Stimulated activated CD4-positive, alpha-beta T cell treated with anti-CD3 and anti-CD28 coated beads, Interleukin-12 subunit alpha, Interleukin-12 subunit beta, amount 100 ng/mL, for 24 hours (primary cell): ENCODE results near the gene ZNF595.
A peak's percentile ranks its signal among the peaks of the same experiment; 100 is the strongest.
"Not testable (repeated sequence)": the region's sequence is repeated elsewhere in the genome, so short reads cannot be mapped to it uniquely, and the experiment has no call there.

ENCODE experiments used
- DNase-seq, 2 experiments: peaks; one replicate each; pipeline ENCODE4 v3.0.0-alpha.2; 2020; ENCODE audit warnings: low read depth in 2 of 2

ZNF595 gene

DNA sequence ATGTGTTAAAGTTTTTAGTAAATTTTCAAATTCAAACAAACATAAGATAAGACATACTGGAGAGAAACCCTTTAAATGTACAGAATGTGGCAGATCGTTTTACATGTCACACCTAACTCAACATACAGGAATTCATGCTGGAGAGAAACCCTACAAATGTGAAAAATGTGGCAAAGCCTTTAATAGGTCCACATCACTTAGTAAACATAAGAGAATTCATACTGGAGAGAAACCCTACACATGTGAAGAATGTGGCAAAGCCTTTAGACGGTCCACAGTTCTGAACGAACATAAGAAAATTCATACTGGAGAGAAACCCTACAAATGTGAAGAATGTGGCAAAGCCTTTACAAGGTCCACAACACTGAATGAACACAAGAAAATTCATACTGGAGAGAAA, 32.8 kb downstream of the ZNF595 start:
- DNase-seq: no peak

DNA sequence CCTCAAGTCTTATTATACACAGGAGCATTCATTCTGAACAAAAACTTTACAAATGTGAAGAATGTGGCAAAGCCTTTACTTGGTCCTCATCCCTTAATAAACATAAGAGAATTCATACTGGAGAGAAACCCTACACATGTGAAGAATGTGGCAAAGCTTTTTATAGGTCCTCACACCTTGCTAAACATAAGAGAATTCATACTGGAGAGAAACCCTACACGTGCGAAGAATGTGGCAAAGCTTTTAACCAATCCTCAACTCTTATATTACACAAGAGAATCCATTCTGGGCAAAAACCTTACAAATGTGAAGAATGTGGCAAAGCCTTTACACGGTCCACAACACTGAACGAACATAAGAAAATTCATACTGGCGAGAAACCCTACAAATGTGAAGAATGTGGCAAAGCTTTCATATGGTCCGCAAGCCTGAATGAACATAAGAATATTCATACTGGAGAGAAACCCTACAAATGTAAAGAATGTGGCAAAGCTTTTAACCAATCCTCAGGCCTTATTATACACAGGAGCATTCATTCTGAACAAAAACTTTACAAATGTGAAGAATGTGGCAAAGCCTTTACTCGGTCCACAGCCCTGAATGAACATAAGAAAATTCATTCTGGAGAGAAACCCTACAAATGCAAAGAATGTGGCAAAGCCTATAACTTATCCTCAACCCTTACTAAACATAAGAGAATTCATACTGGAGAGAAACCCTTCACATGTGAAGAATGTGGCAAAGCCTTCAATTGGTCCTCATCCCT, 33.6 kb downstream of the ZNF595 start:
- DNase-seq: not testable (repeated sequence)

DNA sequence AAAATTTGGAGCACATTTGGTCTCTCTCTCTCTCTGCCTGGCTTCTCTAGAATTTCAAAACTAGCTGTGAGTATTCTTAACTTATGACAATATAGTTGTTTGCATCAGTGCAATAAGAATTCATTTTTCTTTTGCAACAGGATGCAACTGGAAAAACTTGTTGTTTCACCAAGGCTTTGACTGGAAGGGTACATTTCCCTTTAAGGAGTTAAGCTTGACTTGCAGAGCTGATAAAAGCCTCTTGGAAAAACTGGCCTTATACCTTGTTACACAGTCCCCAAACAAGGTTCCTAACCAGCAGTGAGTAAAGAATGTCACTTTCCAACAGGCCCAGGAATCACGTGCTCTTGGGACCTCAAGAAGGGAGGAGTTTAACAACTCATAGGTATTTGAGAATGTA, 45.3 kb downstream of the ZNF595 start:
- DNase-seq: no peak

DNA sequence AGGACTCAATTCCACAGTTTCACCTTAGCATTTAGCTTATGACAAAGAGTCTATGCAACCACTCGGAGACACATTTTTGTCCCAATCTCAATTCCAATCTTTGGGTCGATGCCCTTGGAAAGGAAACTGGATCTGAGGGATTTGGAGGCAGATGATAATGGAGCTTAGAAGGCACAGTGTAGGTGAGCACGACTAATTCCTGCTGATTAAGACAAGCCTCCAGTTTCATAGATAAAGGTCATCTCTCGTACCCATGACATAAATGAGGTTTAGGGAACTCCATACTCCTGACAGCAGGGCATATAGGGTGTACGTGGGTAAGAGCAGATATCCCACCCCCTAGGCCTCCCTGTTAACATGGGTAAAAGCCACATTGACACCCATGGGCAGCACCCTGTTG, 46.7 kb downstream of the ZNF595 start:
- no peak for DNase-seq

DNA sequence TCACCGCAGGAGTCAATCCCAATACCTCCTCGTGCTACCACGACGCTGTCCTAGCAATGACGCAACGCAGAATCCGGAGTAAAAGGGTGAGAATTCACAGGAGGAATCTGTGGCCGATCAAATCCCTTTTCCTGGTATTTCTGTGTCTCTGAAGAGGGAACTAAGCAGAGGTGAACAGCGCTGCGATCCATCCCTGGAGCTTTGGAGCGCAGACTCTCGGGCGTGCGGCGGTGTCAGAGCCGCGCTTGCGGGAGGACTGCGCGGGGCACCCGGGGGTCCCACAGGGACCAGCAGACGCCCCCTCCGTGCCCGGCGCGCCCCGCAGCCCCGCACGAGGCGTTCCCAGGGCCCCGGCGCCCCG, 53.9 kb downstream of the ZNF595 start:
- DNase-seq: no peak

DNA sequence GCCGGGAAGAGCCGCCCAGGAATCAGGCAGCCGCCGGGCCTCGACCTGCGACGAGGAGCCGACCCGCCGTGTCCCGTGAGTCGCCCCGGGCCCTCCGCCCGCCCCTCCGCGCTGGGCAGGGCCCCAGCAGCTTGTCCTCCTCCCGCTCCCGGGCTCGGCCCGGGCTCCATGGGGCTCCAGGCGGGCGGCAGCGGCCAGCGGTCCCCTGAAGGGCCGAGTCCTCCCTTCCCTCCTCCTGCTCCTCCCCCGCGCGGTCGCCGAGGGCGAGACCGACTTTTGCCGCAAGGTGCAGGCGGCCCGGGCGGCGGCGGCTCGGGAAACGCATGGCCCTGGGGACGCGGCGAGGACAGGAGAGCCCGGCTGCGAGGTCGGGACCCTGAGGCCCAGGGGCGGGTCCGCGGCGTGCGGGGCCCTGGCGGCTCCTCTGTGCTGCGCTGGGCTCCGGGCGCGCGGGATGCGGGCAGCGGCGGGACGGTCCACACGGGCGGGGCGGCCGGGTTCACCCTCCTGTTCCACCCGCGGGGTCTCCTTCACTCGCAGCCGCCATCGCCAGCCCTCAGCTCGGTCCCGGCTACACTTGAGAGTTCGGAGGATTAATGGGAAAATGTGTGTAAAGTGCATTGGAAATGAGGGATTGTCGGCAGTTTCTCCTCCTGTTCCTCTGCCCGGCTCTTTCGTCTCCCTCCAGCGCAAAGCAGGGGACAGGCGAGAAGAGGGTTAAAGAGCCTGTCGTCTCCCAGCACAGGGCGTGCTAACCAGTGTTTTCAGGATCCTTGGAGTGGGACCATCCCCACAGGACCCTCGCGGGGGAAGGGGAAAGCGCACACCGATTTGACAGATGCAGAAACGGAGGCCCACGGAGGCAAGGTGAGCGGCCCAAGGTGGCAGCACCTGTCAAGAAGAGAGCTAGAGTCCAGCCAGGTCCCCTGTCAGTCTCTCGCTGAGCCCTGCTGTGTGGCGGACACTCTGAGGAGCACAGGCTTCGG, 54.6 kb downstream of the ZNF595 start:
- DNase-seq: no peak

DNA sequence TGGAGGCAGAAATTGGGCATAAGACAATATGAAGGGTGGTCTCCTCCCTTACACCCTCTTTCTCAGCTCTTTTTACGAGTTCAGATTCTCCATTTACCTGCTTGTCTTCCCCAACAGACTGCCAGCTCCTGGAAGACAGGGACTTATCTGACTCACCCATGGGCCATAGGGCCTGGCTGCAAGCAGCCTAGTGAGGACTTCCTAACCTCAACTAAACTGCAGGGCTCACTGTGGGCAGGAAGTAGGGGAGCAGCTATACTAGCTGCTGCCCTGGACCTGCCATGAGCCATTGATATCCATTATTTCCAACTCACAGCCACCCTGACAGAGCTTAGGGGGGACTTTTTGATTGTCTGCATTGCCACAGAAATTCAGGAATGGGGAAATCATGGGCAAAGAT, 59.6 kb downstream of the ZNF595 start:
- no peak for DNase-seq

DNA sequence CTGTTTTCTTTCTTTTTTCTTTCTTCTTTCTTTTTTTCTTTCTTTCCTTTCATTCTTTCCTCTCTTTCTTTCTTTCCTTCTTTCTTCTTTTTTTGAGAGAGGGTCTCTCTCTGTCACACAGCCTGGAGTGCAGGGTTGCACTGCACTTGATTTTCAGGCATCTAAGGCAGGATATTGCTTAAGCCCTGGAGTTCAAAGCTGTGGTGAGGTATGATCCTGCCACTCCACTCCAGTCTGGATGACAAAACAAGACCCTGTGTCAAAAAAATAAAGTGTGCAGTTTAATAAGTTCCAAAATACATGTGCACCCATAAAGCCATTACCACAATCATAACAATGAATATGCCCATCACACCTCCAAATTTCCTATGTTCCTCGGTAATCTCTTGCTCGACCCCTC, 60.6 kb downstream of the ZNF595 start:
- DNase-seq: no peak

DNA sequence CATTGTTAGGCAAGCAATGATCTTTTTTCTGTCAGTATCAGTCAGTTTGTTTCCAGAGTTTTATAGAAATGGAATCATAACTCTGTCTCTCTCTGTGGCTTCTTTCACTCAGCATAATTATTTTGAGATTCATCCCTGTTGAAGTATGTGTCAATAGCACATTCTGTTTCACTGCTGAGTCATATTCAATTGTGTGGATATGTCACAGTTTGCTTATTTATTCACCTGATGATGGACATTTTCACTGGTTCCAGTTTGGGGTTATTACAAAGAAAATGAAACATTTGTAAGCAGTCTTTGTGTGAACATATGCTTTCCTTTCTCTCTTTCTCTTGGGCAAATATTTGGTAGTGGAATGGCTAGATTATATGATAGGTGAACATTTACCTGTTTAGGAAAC, 61.0 kb downstream of the ZNF595 start:
- no peak for DNase-seq

DNA sequence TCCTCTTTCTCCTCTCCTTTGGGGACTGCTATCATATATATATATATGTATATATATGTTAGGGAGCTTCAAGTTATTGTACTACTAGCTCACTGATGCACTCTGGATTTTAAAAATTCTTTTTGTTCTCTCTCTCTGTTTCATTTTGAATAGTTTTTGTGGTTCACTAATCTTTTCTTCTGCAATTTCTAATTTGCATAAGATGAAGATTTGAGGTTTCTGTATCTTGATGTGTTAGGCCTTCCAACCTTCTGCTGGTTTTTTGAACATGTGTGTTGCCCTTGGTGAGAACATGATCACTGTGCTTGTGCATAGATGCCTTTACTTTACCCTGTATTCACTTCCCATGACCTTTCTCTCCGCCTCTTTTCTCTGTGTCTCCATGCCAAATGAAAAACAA, 63.4 kb downstream of the ZNF595 start:
- no peak for DNase-seq

DNA sequence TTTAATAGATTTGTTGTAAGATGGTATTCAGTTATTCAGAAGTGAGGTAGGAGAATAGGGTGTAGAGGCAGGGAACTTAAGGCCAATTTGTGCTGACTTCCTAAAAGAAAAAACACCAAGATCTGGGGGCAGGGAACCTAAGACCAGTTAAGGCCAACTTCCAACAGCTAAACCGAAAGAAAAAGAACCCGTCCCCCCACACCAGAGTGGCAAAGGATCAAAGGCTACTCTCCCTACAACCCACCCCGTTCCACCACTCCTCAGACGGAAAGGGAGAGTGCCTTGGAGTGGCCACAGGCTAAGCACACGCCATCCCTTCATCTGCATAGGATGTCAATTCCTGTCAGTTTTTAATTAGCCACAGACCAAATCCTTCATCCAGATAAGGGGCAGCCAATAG, 67.5 kb downstream of the ZNF595 start:
- DNase-seq: no peak

DNA sequence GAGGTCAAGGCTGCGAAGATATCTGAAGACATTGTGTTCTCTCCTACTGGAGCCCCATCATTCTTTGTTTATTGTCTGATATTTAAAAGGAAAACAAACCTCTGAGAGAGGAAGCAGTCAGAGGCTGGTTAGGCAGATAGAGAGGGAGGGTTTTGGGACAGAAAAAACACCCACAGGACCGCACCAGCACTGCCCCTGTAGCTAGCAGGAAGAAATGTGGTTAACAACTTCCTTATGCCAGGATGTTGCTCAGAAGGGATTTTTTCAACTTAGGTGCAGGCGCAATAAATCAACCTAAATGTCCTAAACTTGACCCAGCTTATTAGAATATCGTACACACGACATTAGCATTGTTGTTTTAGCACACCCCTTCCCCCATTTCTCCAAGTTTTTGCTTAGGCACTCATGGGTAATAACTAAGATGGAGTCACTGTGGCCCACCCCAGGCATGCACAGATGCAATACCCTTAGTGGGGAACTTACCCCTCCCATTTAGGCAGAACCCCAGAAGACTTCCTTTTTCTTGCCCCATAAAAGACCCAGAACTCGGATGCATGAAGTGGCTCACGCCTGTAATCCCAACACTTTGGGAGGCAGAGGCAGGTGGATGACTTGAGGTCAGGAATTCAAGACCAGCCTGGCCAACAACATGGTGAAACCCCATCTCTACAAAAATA, 68.4 kb downstream of the ZNF595 start:
- no peak for DNase-seq

DNA sequence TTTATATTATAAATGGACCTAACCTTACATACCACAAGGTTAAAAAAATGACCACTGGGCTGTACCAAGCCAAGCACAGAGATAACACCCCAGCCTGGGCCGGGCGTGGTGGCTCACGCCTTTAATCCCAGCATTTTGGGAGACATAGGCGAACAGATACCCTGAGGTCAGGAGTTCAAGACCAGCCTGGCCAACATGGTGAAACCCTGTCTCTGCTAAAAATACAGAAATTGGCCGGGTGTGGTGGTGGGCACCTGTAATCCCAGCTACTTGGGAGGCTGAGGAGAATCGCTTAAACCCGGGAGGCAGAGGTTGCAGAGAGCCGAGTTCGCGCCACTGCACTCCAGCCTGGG, 70.8 kb downstream of the ZNF595 start:
- not testable (repeated sequence) for DNase-seq

DNA sequence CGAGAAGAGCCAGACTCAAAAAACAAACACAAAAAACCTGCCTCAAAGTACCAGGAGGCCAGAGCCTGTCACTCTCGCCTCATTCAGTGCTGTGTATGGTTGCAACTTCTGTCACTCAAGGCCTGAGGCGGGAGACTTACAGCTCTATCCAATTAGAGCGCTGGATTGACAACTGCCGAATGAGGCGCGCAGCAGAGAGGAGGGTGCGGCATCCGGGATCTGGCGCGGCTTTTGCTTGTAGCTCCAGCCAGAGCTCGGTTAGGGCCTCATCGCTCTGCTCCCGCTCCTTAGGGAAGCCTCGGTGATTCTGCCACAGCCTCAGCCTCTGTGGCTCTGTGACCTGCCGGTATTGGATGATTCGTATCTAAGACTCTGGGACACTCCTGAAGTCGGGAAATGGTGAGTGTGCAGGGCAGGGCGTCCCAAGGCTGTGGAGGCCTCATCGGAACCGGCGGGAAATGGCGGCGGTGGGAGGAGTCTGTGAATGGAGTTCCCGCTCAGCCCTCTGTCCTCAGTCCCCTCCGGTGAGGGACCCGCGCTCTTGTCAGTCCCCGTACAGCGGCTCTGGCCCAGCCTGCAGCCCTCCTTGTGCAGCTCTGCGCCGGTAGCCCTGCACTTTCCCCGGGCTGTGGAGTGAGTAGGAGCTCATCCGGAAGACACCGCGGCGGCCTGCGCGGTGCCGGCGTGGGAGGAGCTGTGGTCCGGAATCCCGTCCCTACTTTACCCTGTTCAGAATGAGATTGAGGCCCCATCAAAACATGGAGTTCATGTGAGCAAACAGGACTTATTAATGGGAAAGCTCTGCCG, 71.4 kb downstream of the ZNF595 start, which contains the start of gene ZNF718:
TSS of gene ZNF718 (plus strand) at position 227 of the 807 bp plus-strand sequence. CDS start at position 397, 170 bp downstream.
- peak; percentile 81 to 91 for DNase-seq

DNA sequence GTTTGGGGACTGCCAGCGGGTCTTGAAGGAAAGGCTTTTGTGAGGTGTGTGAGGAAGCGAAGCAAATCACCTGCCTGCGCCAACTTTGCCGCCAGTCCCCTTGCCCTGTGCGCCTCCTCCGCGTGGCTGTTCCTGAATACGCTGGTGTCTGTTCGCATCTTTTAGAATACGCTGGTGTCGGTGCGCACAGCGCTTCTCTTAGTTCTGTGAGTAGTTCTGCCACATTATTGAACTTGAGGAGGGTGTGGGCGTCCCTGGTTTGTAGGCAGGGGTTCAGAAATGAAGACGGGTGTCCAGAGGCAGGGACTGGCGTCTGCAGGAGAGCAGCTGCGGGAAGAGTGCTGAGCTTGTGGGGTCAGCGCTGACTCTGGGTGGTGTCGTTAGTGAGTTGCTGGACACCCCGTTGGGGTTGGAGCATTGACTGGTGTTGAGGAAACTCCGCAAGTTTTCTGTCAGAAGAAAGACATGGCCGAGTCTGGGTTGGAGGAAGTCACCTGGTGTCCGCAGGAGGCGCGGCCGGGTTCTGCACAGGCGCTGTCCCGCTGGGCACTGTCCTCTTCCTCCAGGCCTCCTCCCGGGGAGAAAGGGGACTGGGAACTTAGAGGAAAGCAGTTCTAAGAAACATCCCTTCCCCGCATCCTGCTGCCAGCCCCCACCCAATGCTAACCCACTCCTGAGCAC, 72.1 kb downstream of the ZNF595 start:
- DNase-seq: peak in 1 of 2 experiments; percentile 23

DNA sequence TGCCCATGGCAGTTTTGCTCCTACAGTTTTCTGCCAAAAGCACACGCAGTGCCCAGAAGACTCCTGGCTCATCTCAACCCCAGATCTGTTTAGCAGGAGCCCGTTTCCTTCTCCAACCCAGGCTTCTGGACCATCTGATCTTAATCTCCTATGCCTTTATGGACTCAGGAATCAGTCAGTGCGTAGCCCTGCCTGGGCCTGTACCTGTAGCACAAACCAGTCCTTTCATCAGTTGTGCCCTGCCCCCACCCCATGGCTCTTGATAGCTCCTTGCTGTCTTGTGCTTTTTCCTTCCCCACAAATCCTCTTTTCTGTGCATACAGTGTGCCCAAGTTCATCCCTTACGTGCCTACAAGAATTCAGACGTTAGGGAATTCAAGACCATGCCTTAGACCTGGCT, 72.7 kb downstream of the ZNF595 start:
- no peak for DNase-seq

DNA sequence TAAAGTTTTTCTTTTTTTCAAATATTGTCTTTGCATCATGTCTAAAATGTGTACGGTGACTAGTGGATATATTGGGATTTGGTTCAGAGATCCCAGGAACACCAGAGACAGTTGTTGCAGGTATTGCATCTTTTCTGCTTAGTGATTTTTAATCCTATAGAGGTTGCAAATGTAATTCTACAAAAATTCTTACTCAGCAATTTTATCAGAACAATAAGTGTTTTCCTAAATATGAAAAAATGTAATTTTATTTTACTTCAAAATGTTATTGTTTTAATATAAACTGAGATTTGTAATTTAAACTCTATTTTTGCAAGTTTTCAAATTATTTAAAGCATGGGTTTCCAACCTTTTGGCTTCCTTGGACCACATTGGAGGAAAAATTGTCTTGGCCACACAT, 79.4 kb downstream of the ZNF595 start:
- no peak for DNase-seq
